Transverse colon (tissue), 4 donors: ENCODE results near the gene CD22.

ENCODE experiments used
- EP300 ChIP-seq: sonication (generic); formaldehyde crosslinking; IDR thresholded peaks from one replicate; pipeline ENCODE4 v1.6.1; 2017; ENCODE audit warnings: antibody characterized with exemption, low read depth
- POLR2A ChIP-seq: fragments of 450-650 bp; IDR thresholded peaks from one replicate; pipeline ENCODE4 v1.6.1; 2016; ENCODE audit warnings: antibody characterized with exemption, mild to moderate bottlenecking, moderate library complexity
- POLR2AphosphoS5 ChIP-seq, 3 donors: sonication (generic); formaldehyde crosslinking; IDR thresholded peaks; one replicate each; pipeline ENCODE4 v1.6.1; 2016; ENCODE audit warnings: antibody characterized with exemption in 3 of 3
- TF ChIP-seq, protein P1 (sequence below), 5 experiments: fragments of 200-600 bp in 3 of 5; fragments of 450-650 bp in 2 of 5; sonication (generic) in 3 of 5; IDR thresholded peaks; 1 replicate in 2 of 5; 2 replicates in 3 of 5; pipeline ENCODE4 v1.5.1; 2016 to 2017; ENCODE audit warnings: antibody characterized with exemption in 5 of 5, inconsistent platforms in 3 of 5, mild to moderate bottlenecking in 2 of 5, moderate library complexity in 1 of 5

GRCh38 chr19:35342430-35342829 is 13.4 kb downstream of the CD22 start:
- TF ChIP-seq, protein P1, sequence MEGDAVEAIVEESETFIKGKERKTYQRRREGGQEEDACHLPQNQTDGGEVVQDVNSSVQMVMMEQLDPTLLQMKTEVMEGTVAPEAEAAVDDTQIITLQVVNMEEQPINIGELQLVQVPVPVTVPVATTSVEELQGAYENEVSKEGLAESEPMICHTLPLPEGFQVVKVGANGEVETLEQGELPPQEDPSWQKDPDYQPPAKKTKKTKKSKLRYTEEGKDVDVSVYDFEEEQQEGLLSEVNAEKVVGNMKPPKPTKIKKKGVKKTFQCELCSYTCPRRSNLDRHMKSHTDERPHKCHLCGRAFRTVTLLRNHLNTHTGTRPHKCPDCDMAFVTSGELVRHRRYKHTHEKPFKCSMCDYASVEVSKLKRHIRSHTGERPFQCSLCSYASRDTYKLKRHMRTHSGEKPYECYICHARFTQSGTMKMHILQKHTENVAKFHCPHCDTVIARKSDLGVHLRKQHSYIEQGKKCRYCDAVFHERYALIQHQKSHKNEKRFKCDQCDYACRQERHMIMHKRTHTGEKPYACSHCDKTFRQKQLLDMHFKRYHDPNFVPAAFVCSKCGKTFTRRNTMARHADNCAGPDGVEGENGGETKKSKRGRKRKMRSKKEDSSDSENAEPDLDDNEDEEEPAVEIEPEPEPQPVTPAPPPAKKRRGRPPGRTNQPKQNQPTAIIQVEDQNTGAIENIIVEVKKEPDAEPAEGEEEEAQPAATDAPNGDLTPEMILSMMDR (IDR thresholded peaks at IDR 0.05), result no peak
- no peak for TF ChIP-seq POLR2AphosphoS5 (IDR thresholded peaks at IDR 0.05)
- no peak for TF ChIP-seq EP300
- no peak for TF ChIP-seq POLR2A
